DMS53 (cell line): ENCODE measurements around the gene CASKIN1.
"Not testable (repeated sequence)": the region's sequence is repeated elsewhere in the genome, so short reads cannot be mapped to it uniquely, and the experiment has no call there.

Experiments used
- DNase-seq: peaks from one replicate; lab custom pipeline; 2025; lab: John Stamatoyannopoulos, UW

The CASKIN1 gene

DNA sequence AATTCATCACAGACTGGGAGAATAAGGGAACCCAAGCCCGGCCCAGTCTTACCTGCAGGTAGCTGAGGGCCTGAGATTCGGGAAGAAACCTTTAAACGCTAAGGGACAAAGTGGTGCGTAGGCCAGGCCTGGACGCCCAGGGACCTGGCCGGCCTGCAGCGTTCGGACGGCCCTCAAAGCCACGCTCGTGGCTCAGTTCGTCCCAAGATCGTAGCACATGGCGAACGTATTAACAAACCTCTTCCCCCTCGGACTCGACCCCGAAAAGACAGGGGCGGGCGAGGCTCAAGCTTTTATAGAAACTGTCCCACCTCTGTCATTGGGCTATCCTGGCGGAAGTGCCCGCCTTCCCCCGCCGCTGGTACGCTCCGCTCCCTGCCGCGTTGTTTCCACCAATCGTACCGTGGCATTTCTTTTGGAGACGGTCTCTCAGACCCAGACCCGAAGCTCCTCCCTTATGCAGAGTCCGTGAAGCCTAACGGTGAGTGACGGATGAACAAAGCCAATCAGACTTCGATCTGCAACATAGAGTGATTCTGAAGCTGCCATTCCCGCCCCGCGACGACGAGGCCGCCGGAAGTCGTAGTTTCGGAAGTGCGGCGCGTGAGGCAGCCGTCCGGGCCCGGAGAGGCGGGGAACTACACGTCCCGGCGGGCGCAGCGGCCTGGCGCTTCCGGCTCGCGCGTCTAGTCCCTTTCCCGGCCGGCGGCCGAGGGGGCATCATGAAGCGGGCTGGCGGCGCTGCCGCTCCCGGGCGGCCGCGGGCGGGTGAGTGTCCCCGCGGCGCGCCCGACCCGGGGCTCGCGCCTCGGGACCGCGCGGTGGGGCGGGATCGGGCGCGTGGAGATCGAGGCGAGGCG, 41.1 kb downstream of the CASKIN1 start, which contains the start of gene TRAF7:
Gene TRAF7 (plus strand): TSS at position 692 of the 860 bp plus-strand sequence. CDS start 8,139 bp downstream, outside the sequence.
- DNase-seq, result peak; percentile 99

DNA sequence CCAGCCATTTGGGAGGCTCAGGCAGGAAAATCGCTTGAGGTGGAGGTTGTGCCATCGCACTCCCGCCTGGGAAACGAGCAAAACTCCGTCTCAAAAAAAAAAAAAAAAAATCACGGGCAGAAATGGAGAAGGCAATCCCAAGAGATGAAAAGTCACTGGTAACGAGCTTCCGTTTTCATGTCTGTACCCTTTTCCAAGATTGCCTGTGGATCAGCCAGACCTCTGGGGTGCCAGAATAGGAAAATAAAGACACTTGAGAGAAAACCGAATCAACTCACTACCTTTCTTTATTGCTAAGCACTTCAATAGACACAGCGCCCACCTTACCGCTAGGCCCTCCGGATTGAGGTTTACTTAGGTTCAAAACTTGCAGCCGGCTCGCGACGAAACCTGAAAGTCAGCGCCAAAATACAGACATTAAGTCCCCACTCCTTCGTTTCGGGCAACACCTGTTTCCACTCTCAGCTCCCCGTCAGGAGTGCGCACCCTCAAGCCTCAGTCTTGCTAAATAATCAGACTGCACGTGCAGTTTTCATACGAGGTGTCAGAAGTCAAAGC, 41.8 kb downstream of the CASKIN1 start:
- peak; percentile 60 for DNase-seq

GRCh38 chr16:2152695-2153506, 43.5 kb downstream of the CASKIN1 start:
- peak; percentile 82 for DNase-seq

- DNase-seq, result peak; percentile 46
These were observed 45.0 kb downstream of the CASKIN1 start for GRCh38 chr16:2151188-2152091.

DNA sequence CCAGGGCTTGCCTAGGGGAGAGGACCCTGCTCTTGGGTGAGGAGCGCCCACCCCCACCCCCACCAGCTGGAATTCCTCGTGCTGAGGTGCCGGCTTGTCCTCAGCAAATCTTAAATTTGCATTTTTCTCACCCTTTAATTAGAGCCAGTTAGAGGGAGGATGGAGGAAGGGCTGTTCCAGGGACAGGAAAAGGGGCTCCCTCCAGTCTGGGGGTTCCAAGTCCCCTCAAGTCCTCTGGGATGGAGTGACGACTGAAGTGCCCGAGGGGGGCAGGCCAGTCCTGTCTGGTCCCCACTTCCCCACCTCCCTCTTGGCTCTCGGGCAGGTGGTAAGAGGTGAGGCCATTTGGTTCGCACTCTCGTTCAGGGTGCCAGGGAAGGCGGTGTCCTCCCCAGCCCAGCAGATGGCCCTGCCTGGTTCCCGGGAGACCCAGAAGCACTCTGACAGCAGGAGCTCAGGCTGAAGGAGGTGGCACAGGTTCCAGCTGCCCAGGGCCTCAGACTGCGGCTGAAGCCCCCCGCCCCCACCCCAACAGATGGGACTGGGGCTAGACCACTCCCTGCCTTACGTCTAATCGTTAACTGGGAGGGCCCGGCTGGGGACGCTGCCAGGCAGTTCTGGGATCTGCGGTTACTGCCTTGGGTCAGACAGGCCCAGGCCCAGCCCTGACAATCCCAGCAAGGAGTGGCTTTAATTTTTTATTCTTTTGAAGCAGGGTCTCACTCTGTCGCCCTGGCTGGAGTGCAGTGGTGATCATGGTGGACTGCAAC, 45.8 kb downstream of the CASKIN1 start:
- DNase-seq, result peak; percentile 84

DNA sequence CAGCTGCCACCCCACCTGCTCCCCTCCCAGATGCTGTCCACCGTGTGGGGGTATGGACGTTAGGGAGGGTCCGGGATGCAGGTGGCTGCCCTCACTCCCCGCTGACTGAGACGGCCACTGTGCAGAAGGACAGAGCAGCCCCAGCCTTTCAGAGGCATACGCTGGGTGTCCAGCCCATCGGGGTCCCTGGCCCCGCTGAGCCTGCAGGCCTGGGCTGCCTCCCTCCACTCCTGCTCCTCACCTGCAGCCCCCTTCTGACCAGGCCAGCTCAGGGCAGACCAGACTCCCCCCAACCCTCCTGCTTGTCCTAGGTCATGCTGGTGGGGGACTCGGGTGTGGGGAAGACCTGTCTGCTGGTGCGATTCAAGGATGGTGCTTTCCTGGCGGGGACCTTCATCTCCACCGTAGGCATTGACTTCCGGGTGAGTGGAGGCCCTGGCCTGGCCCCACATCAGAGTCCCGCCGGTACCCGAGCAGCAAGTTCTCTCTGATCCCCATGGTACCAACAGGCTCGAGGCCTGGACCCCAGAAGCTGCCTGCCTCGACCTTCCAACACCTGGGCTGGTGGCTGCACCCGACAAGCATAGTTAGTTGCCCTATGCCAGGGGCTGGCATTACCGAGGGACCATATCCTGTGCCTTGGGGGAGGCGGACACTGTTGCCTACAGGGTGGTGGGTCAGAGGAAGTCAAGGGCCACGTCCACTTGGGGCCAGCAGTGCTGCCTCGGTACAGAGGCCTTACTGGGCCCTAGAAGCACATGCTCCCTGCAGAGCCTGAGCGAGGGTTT, 46.6 kb downstream of the CASKIN1 start:
- peak; percentile 72 for DNase-seq

GRCh38 chr16:2148714-2149629, 47.4 kb downstream of the CASKIN1 start:
- peak; percentile 77 for DNase-seq

- DNase-seq, result peak; percentile 97
These were observed 48.3 kb downstream of the CASKIN1 start, which contains the start of gene RAB26 for GRCh38 chr16:2147981-2148671. TSS of gene RAB26 (plus strand) at chr16:2148625. CDS start at chr16:2148784, 159 bp downstream.

- DNase-seq, result peak; percentile 42
These were observed 49.0 kb downstream of the CASKIN1 start for GRCh38 chr16:2147378-2147777.

- no peak for DNase-seq
These were observed 50.6 kb downstream of the CASKIN1 start for GRCh38 chr16:2145843-2146242.

DNA sequence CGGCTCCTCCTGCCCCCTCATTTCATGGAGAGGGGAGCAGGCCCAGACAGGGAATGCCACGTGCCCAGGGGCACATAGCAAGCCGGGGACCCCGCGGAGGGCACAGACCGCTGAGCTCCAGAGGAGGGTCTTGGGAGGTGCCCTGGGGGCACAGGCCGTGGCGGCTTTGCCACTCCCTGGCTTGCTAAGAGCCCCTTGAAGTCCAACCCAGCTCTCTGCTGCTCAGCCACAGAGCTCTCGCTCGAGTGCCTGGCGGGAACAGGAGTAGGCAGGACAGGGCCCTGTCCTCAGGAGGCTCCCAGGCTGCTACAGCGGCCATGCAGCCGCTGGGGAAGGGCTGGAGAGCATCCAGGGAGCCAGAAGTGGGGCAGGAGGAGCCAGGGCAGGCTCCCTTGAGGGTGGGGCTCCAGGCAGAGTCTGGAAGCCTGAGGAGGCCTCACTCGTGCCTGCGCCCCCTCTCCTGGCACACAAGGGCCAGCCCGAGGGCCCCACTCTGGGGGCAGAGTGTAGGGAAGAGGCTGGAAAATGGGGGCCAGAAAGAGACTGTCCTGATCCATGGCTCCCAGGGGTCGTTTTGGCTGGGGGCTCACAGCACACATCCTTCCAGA, 52.4 kb downstream of the CASKIN1 start:
- DNase-seq, result peak; percentile 66

GRCh38 chr16:2142942-2143877, 53.2 kb downstream of the CASKIN1 start:
- DNase-seq, result peak; percentile 95

DNA sequence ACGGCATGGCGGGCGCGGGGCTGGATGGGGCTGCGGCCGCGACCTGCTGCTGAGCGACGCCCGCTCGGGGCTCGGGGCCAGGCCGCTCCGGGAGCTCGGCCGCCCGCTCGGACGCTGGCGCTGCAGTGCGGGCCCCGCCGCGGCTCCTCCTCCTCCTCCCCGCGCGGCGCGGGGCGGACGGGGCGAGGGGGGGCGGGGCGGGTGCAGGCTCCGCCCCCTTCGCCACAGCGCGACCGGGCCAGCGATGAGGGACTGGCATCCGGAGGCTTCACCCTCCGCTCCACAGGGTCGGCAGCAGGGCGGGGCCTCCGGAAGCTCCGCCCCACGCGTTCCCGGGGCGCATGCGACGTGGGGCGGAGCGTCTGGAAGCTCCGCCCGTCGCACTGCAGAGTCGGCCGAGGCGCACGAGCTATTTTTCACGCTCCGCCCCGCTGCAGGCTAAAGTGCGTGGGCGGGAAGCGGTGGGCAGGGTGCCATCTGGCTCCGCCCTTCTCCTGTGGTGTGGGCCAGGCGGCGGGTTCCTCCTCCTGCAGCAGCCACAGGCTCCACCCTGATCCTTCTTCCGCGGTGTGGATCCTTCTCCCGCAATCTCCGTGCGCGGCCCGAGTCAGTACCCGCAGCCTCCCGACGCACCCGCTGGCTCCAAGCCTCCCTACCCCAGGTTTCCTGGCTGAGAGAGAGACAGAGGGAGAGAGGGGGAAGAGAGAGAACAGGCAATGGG, 60.5 kb downstream of the CASKIN1 start, which contains the start of gene PKD1:
Gene PKD1 (minus strand): TSS at position 129 of the 721 bp plus-strand sequence. CDS start 209 bp downstream, outside the sequence.
- peak; percentile 89 for DNase-seq

GRCh38 chr16:2135071-2135470, 61.3 kb downstream of the CASKIN1 start:
- DNase-seq, result not testable (repeated sequence)

DNA sequence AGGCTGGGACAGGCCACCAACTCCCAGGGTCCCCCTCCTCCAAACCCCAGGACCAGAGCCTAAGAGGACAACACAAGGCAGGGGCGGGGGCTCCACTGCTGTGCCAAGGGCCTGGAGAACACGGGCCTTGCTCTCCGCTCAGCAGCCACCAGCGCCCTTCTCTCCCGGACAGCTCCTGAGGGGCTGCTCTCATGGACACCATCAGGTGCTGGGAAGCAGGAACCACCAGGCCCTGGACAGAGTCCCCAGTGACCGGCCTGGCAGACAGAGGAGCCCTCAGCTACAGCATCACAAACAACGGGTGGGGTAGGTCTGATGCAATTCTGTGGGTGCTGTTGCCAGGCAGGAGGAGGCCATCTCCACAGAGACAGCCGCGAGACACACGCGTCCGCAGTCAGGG, 62.6 kb downstream of the CASKIN1 start:
- not testable (repeated sequence) for DNase-seq
